ENCODE results near the gene SLC19A1. TPM values are rescaled to one million over a fixed set of nuclear protein-coding genes. Genes with fewer than 3 reads are reported as not detected.

Gene SLC19A1
- total and polyA plus RNA-seq, 7 donors = 1.4 to 3.8 (median 2.3) TPM

DNA sequence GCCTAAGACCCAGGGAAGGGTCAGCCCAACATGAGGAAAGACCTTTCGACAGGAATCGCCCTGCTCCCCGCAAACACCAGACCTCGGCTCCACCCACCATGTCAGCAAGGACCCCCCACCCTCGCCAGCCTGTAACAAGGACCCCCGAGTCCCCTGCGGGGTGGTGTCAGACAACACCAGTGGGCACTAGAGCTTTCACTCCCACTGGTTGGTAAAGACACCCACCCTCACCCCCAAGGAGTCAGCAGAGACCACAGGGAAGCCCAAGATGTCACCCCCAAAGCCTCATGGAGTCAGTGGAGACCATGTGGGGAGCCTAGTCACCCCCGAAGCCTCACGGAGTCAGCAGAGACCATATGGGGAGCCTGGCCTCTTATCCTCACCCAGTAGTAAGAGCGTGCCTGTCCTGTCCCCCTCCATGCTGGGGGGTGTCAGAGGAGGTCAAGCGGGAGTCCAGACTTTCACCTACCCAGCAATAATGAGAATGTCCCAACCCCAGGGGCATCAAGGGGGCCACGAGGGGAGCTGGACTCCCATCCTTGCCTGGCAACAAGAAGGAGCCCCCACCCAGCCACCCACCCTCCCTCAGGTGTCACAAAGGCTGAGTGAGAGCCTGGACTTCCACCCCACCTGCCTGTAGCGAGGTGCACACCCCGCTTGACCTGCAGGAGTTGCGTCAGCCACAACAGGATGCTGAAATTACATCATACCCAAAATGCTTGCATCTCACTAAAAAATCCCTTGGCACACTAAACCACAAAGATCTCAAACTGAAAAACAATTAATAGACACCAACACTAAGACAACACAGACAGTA lies 24.8 kb downstream of the SLC19A1 start:
- no peak for ATAC-seq
- Histone ChIP-seq H3K4me3 (no peak overlapping the region), H3K4me1 (no peaks in the 10 kb centered on the region), H3K27ac (no peak overlapping the region), H3K9me3 (peaks cover 33% of the 10 kb centered on the region), H3K27me3 (ENCODE audit: insufficient read depth in 3 of 3, low read length in 2 of 3) (no peaks in the 10 kb centered on the region), H3K36me3 (ENCODE audit: insufficient read depth in 1 of 2, low read depth in 1 of 2) (peaks cover 0 to 3% of the 10 kb centered on the region in 2 donors)
- DNase-seq = peak; percentile 5 to 40
- intact Hi-C loops (cut with DNase I) = no loop called here
- WGBS, 3 donors = 94 to 96% (median 94%) methylated on average over 15 of the region's 15 CpGs
- TF ChIP-seq, protein P1, sequence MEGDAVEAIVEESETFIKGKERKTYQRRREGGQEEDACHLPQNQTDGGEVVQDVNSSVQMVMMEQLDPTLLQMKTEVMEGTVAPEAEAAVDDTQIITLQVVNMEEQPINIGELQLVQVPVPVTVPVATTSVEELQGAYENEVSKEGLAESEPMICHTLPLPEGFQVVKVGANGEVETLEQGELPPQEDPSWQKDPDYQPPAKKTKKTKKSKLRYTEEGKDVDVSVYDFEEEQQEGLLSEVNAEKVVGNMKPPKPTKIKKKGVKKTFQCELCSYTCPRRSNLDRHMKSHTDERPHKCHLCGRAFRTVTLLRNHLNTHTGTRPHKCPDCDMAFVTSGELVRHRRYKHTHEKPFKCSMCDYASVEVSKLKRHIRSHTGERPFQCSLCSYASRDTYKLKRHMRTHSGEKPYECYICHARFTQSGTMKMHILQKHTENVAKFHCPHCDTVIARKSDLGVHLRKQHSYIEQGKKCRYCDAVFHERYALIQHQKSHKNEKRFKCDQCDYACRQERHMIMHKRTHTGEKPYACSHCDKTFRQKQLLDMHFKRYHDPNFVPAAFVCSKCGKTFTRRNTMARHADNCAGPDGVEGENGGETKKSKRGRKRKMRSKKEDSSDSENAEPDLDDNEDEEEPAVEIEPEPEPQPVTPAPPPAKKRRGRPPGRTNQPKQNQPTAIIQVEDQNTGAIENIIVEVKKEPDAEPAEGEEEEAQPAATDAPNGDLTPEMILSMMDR (IDR thresholded peaks at IDR 0.05) = no peak

DNA sequence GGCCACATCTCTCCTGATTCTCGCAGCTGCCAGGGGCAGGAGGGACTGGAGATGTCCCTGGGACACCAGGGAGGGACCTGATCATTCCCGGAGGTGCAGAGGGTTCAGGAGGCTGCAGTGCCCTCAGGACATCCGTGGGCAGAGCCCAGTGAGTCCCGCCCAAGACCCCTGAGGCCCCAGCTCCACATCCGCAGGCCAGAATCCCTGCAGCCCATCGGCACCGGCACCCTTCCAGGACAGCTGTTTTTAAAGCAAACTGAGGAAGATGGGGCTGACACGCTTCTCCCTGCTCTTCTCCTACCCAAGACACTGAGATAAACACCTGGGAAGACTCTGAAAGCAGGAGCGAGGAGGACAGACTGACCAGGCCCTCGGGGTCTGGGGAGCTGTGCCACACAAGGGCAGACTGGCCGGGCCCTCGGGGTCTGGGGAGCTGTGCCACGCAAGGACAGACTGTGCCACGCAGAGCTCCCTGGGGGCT lies 25.5 kb downstream of the SLC19A1 start:
- ATAC-seq (no peak), DNase-seq (peak; percentile 10 to 19)
- no peak overlapping the region for H3K27ac ChIP-seq
- H3K9me3 ChIP-seq = peaks cover 33% of the 10 kb centered on the region
- H3K4me1 ChIP-seq = no peaks in the 10 kb centered on the region
- H3K36me3 ChIP-seq (ENCODE audit: insufficient read depth in 1 of 2, low read depth in 1 of 2) = no peaks in the 10 kb centered on the region
- intact Hi-C loops (cut with DNase I) = no loop called here
- H3K4me3 ChIP-seq = no peak overlapping the region
- 91 to 95% (median 91%) methylated on average over 14 of the region's 14 CpGs for WGBS, 3 donors
- TF ChIP-seq, protein P1 (IDR thresholded peaks at IDR 0.05) = no peak
- no peaks in the 10 kb centered on the region for H3K27me3 ChIP-seq (ENCODE audit: insufficient read depth in 3 of 3, low read length in 2 of 3)

DNA sequence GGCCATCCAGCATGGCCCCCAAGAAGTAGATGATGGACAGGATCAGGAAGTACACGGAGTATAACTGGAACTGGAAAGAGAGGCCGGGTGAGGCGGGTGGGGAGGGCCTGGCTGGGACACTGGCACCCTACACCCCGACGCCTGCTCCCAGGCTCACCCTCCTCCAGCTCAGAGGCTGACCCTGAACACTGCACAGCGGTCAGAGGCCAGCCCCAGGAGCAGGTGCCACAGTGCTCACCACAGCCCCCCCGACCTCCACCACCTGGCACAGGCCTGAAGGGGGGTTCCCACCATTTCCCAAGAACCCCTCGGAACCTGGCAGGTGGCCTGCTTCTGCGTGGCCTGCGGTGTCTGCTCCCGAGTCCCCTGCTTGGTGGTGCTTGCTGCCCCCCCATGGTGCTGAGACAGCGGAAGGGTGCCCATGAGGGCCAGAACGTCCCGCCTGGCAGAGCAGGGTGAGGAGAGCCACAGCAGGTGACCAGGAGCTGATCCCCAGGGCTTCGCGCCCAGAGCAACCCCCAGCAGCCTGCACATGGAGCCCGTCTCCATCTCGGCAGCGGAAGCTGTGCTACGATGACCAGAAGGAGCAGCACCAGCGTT lies 26.1 kb downstream of the SLC19A1 start:
- H3K4me3 ChIP-seq = no peak overlapping the region
- intact Hi-C loops (cut with DNase I) = no loop called here
- H3K36me3 ChIP-seq (ENCODE audit: insufficient read depth in 1 of 2, low read depth in 1 of 2) = no peaks in the 10 kb centered on the region
- ATAC-seq = no peak
- H3K27ac ChIP-seq = no peak overlapping the region
- no peaks in the 10 kb centered on the region for H3K4me1 ChIP-seq
- peaks cover 30% of the 10 kb centered on the region for H3K9me3 ChIP-seq
- no peaks in the 10 kb centered on the region for H3K27me3 ChIP-seq (ENCODE audit: insufficient read depth in 3 of 3, low read length in 2 of 3)
- WGBS, 3 donors = 88 to 95% (median 94%) methylated on average over 20 to 21 of the region's 21 CpGs
- TF ChIP-seq, protein P1 (IDR thresholded peaks at IDR 0.05) = no peak
- DNase-seq = peak; percentile 11 to 51

DNA sequence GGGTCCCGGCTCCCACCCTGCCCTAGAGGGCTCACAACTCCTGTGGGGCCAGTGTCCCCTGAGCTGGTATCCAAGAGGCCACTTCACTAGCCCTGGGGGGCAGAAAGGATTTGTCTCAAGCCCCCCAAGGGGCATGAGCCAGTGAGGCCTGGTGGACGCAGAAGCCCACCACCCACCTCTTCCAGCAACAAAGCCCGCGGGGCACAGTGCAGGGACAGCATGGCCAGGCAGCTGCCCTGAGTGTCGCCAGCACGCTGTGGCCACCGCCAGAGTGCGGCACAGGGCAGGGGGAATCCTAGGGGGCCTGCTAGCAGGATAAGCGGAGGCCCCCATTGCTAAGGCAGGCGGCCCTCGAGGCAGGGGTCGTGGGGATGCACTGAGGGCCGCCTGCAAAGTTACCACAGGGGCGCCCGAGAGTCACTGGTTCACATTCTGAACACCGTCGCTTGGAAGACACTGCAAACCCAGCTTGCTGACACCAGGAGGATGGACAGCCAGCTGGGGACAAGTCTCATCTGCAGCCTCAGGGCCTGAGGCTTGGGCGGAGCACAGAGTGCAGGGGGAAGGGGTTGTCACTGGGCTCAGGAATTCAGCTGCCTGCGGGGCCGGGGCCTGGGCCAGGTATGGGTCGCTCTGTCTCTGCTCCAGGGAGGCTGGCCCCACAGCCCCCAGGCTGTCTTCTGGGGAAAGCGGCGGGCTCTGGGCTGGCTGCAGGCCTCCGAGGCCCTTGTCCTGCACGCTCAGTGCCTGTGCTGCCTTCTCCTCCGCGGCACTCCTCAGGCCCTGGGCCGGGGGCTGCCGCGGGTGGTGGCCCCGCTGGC lies 26.8 kb downstream of the SLC19A1 start:
- H3K27me3 ChIP-seq (ENCODE audit: insufficient read depth in 3 of 3, low read length in 2 of 3) = no peaks in the 10 kb centered on the region
- intact Hi-C loops (cut with DNase I) = no loop called here
- ATAC-seq (no peak), DNase-seq (peak; percentile 6 to 42)
- WGBS, 3 donors = 93 to 96% (median 94%) methylated on average over 30 to 31 of the region's 31 CpGs
- H3K27ac ChIP-seq = no peak overlapping the region
- TF ChIP-seq, protein P1 (IDR thresholded peaks at IDR 0.05) = no peak
- H3K9me3 ChIP-seq = peaks cover 24% of the 10 kb centered on the region
- H3K4me1 ChIP-seq = no peaks in the 10 kb centered on the region
- H3K36me3 ChIP-seq (ENCODE audit: insufficient read depth in 1 of 2, low read depth in 1 of 2) = no peaks in the 10 kb centered on the region
- no peak overlapping the region for H3K4me3 ChIP-seq
